ENCODE measurements around the gene PFDN5. TPM values are rescaled to one million over a fixed set of nuclear protein-coding genes. Genes with fewer than 3 reads are reported as not detected.

PFDN5 gene
- total and polyA plus RNA-seq, 2 experiments from 2014 or later = 199 to 567 TPM

DNA sequence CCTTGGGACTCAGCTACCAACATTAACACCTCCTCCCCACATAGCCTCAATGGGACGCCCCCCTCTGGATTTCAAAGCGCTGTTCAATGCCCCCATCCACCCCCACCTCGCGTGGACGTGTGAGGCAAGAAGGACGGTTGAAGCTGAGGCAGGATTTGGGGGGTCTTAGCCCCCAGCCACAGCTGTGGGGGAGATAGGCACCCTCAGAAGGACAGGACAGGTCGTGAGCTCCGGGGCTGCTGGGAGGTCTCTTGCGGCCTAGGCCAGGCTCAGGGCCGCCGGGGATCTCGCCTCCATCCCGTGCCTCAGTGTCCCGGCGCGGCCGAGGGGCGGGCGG lies 49.1 kb downstream of the PFDN5 start:
- TF ChIP-seq POLR2AphosphoS5 (IDR thresholded peaks at IDR 0.05; ENCODE audit: low read depth) = no peak
- TF ChIP-seq, protein P1, sequence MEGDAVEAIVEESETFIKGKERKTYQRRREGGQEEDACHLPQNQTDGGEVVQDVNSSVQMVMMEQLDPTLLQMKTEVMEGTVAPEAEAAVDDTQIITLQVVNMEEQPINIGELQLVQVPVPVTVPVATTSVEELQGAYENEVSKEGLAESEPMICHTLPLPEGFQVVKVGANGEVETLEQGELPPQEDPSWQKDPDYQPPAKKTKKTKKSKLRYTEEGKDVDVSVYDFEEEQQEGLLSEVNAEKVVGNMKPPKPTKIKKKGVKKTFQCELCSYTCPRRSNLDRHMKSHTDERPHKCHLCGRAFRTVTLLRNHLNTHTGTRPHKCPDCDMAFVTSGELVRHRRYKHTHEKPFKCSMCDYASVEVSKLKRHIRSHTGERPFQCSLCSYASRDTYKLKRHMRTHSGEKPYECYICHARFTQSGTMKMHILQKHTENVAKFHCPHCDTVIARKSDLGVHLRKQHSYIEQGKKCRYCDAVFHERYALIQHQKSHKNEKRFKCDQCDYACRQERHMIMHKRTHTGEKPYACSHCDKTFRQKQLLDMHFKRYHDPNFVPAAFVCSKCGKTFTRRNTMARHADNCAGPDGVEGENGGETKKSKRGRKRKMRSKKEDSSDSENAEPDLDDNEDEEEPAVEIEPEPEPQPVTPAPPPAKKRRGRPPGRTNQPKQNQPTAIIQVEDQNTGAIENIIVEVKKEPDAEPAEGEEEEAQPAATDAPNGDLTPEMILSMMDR (conservative IDR thresholded peaks at IDR 0.05; ENCODE audit: low read depth in 2 of 2) = 0 out of 4 replicates have a peak, but pooled peaks of 1 of the 2 experiments have one; percentile 8
- TF ChIP-seq EZH2phosphoT487 (IDR thresholded peaks at IDR 0.05; ENCODE audit: unreplicated experiment) = no peak
- Histone ChIP-seq H3K4me1 (ENCODE audit: insufficient read depth) (peaks cover 23% of the 10 kb centered on the region), H3K9me2 (ENCODE audit: insufficient read depth) (no peaks in the 10 kb centered on the region), H2AFZ (peak overlapping the region; percentile 99), H3K27ac (ENCODE audit: low read depth) (no peak overlapping the region), H3K4me3 (peak overlapping the region; percentile 92), H3F3A (replicated peaks; ENCODE audit: low read depth) (0 out of 2 replicates have a peak, but pooled peaks cover 8% of the 10 kb centered on the region), H3K36me3 (ENCODE audit: insufficient read depth) (no peaks in the 10 kb centered on the region), H4K20me1 (replicated peaks; ENCODE audit: insufficient read depth) (no peaks in the 10 kb centered on the region), H3K27me3 (ENCODE audit: insufficient read depth) (peaks cover 36% of the 10 kb centered on the region), H3K79me2 (replicated peaks; ENCODE audit: insufficient read depth) (no peaks in the 10 kb centered on the region), H3K4me2 (peak overlapping the region; percentile 100)
- Mint-ChIP-seq H3K27ac (no peak overlapping the region), H3K27me3 (ENCODE audit: insufficient read depth, low read depth, poor library complexity) (peaks cover 14% of the 10 kb centered on the region), H3K36me3 (ENCODE audit: low read depth) (no peaks in the 10 kb centered on the region), H3K9me3 (peaks cover 4% of the 10 kb centered on the region; the same call in 1 of the 3 replicates), H3K4me3 (peak overlapping the region; percentile 72), H3K4me1 (peaks cover 10% of the 10 kb centered on the region; the same call in 2 of the 3 replicates)
- no peak for ATAC-seq
- no peak for DNase-seq (ENCODE audit: low spot score)

DNA sequence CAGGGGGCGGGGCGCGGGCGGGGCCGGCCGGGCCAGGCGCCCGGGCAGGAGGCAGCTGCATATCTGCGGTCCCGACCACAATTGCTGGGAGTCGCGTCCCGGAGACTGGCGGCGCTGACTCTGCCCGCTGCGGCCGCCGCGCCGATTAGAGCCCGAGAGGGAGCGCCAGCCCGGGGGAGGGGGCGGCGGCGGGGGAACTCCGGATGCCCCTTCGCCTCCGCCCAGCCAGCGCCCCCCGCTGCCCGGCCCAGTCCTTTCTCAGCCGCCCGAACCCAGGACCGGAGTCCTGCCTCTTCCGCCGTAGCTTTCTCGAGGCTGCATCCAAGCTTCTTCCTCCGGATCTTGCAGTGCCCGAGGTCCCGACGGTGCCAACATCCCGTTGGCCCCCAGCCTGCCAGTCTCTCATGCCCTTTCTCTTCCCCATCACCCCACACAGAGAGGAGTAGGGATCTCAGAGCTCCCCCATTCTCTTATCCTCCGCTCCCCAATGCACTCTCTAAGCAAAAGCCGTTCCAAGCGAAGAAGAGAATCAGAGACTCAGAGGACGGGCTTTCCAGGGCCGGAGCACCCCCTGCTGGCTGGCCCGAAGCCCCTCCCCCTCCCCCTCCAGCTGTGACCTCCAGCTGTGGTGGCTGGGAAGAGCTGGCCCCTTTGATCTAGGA lies 49.6 kb downstream of the PFDN5 start:
- Histone ChIP-seq H3K79me2 (replicated peaks; ENCODE audit: insufficient read depth) (no peaks in the 10 kb centered on the region), H3K4me2 (peak overlapping the region; percentile 100), H3K4me1 (ENCODE audit: insufficient read depth) (peaks cover 23% of the 10 kb centered on the region), H3K9me2 (ENCODE audit: insufficient read depth) (no peaks in the 10 kb centered on the region), H3K4me3 (peak overlapping the region; percentile 92), H3K27ac (ENCODE audit: low read depth) (no peak overlapping the region), H2AFZ (peak overlapping the region; percentile 98), H4K20me1 (replicated peaks; ENCODE audit: insufficient read depth) (no peaks in the 10 kb centered on the region), H3K36me3 (ENCODE audit: insufficient read depth) (no peaks in the 10 kb centered on the region), H3F3A (replicated peaks; ENCODE audit: low read depth) (0 out of 2 replicates have a peak, but pooled peaks cover 8% of the 10 kb centered on the region), H3K27me3 (ENCODE audit: insufficient read depth) (peaks cover 36% of the 10 kb centered on the region)
- peaks cover 10% of the 10 kb centered on the region; the same call in 2 of the 3 replicates for H3K4me1 Mint-ChIP-seq
- ATAC-seq = peak; percentile 80
- DNase-seq (ENCODE audit: low spot score) = peak; percentile 75
- peaks cover 4% of the 10 kb centered on the region; the same call in 1 of the 3 replicates for H3K9me3 Mint-ChIP-seq
- peak overlapping the region; percentile 84 for H3K4me3 Mint-ChIP-seq
- no peak overlapping the region for H3K27ac Mint-ChIP-seq
- peaks cover 14% of the 10 kb centered on the region for H3K27me3 Mint-ChIP-seq (ENCODE audit: insufficient read depth, low read depth, poor library complexity)
- no peaks in the 10 kb centered on the region for H3K36me3 Mint-ChIP-seq (ENCODE audit: low read depth)
- TF ChIP-seq POLR2AphosphoS5 (IDR thresholded peaks at IDR 0.05; ENCODE audit: low read depth) (no peak; the same call in none of the 2 replicates), EZH2phosphoT487 (IDR thresholded peaks at IDR 0.05; ENCODE audit: unreplicated experiment) (no peak), STAT1 (IDR thresholded peaks at IDR 0.05; ENCODE audit: unreplicated experiment) (no peak), ZNF331 (CRISPR knock-in tag; IDR thresholded peaks at IDR 0.05; ENCODE audit: low read depth) (no peak), NANOG (IDR thresholded peaks at IDR 0.05; ENCODE audit: borderline replicate concordance) (no peak)
- TF ChIP-seq, protein P2, sequence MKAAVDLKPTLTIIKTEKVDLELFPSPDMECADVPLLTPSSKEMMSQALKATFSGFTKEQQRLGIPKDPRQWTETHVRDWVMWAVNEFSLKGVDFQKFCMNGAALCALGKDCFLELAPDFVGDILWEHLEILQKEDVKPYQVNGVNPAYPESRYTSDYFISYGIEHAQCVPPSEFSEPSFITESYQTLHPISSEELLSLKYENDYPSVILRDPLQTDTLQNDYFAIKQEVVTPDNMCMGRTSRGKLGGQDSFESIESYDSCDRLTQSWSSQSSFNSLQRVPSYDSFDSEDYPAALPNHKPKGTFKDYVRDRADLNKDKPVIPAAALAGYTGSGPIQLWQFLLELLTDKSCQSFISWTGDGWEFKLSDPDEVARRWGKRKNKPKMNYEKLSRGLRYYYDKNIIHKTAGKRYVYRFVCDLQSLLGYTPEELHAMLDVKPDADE (IDR thresholded peaks at IDR 0.05) = no peak
- TF ChIP-seq, protein P1 (conservative IDR thresholded peaks at IDR 0.05; ENCODE audit: low read depth in 2 of 2) = peak; percentile 40 to 66
- TF ChIP-seq, protein P3, sequence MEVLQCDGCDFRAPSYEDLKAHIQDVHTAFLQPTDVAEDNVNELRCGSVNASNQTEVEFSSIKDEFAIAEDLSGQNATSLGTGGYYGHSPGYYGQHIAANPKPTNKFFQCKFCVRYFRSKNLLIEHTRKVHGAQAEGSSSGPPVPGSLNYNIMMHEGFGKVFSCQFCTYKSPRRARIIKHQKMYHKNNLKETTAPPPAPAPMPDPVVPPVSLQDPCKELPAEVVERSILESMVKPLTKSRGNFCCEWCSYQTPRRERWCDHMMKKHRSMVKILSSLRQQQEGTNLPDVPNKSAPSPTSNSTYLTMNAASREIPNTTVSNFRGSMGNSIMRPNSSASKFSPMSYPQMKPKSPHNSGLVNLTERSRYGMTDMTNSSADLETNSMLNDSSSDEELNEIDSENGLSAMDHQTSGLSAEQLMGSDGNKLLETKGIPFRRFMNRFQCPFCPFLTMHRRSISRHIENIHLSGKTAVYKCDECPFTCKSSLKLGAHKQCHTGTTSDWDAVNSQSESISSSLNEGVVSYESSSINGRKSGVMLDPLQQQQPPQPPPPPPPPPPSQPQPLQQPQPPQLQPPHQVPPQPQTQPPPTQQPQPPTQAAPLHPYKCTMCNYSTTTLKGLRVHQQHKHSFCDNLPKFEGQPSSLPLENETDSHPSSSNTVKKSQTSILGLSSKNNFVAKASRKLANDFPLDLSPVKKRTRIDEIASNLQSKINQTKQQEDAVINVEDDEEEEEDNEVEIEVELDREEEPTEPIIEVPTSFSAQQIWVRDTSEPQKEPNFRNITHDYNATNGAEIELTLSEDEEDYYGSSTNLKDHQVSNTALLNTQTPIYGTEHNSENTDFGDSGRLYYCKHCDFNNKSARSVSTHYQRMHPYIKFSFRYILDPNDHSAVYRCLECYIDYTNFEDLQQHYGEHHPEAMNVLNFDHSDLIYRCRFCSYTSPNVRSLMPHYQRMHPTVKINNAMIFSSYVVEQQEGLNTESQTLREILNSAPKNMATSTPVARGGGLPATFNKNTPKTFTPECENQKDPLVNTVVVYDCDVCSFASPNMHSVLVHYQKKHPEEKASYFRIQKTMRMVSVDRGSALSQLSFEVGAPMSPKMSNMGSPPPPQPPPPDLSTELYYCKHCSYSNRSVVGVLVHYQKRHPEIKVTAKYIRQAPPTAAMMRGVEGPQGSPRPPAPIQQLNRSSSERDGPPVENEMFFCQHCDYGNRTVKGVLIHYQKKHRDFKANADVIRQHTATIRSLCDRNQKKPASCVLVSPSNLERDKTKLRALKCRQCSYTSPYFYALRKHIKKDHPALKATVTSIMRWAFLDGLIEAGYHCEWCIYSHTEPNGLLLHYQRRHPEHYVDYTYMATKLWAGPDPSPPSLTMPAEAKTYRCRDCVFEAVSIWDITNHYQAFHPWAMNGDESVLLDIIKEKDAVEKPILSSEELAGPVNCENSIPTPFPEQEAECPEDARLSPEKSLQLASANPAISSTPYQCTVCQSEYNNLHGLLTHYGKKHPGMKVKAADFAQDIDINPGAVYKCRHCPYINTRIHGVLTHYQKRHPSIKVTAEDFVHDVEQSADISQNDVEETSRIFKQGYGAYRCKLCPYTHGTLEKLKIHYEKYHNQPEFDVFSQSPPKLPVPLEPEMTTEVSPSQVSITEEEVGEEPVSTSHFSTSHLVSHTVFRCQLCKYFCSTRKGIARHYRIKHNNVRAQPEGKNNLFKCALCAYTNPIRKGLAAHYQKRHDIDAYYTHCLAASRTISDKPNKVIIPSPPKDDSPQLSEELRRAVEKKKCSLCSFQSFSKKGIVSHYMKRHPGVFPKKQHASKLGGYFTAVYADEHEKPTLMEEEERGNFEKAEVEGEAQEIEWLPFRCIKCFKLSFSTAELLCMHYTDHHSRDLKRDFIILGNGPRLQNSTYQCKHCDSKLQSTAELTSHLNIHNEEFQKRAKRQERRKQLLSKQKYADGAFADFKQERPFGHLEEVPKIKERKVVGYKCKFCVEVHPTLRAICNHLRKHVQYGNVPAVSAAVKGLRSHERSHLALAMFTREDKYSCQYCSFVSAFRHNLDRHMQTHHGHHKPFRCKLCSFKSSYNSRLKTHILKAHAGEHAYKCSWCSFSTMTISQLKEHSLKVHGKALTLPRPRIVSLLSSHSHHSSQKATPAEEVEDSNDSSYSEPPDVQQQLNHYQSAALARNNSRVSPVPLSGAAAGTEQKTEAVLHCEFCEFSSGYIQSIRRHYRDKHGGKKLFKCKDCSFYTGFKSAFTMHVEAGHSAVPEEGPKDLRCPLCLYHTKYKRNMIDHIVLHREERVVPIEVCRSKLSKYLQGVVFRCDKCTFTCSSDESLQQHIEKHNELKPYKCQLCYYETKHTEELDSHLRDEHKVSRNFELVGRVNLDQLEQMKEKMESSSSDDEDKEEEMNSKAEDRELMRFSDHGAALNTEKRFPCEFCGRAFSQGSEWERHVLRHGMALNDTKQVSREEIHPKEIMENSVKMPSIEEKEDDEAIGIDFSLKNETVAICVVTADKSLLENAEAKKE (CRISPR knock-in tag; IDR thresholded peaks at IDR 0.05) = no peak

All from GM23338 (cell line).